CD4-positive, alpha-beta T cell (primary cell): ENCODE results near the gene OCRL. TPM values are rescaled to one million over a fixed set of nuclear protein-coding genes. Genes with fewer than 3 reads are reported as not detected.

ENCODE experiments used
- ATAC-seq: fragments of 200-7000 bp; cut with Tn5 transposase; one replicate; pipeline ENCODE4 v1.10.0; 2022; ENCODE audit warnings: mild to moderate bottlenecking; ENCODE audit not compliant: poor library complexity
- CTCF ChIA-PET: fragments of 350-600 bp; sonication (Branson Sonifier 250); formaldehyde crosslinking; loops from one replicate; lab custom pipeline; 2021; ENCODE audit warnings: antibody characterized with exemption, inconsistent platforms; lab: Charles Lee
- POLR2A ChIA-PET: fragments of 350-600 bp; sonication (Branson Sonifier 250); formaldehyde crosslinking; loops from one replicate; lab custom pipeline; 2021; ENCODE audit warnings: antibody characterized with exemption, inconsistent platforms; lab: Charles Lee
- DNase-seq, 14 experiments: peaks; one replicate each; pipeline ENCODE4 v3.0.0-alpha.2; 2013 to 2020; ENCODE audit warnings: mixed read lengths in 2 of 14
- H3K27ac ChIP-seq, 2 donors: one replicate each; pipeline versions ENCODE4 v1.5.1 to v1.7.0; 2013; ENCODE audit warnings: low read length in 2 of 2, low read depth in 1 of 2, mild to moderate bottlenecking in 1 of 2
- H3K27me3 ChIP-seq, 2 experiments: 1 replicate in 1 of 2; 2 replicates in 1 of 2; pipeline versions ENCODE4 v1.6.1 to v1.7.0; 2013; ENCODE audit warnings: low read length in 2 of 2, control low read depth in 1 of 2, mild to moderate bottlenecking in 1 of 2, moderate library complexity in 1 of 2; ENCODE audit not compliant: insufficient read depth in 2 of 2, control insufficient read depth in 1 of 2
- H3K36me3 ChIP-seq: one replicate; pipeline ENCODE4 v1.6.1; 2013; ENCODE audit warnings: low read length, control low read depth; ENCODE audit not compliant: insufficient read depth
- H3K4me1 ChIP-seq: one replicate; pipeline ENCODE4 v1.6.1; 2013; ENCODE audit warnings: low read length, control low read depth; ENCODE audit not compliant: insufficient read depth
- H3K4me3 ChIP-seq: one replicate; pipeline ENCODE4 v1.5.1; 2013; ENCODE audit warnings: mild to moderate bottlenecking, low read length, moderate library complexity
- H3K9me3 ChIP-seq, 2 experiments: 1 replicate in 1 of 2; 2 replicates in 1 of 2; pipeline versions ENCODE4 v1.6.1 to v1.7.0; 2013; ENCODE audit warnings: low read length in 2 of 2, mild to moderate bottlenecking in 2 of 2, control low read depth in 1 of 2, moderate library complexity in 1 of 2; ENCODE audit not compliant: control insufficient read depth in 1 of 2, insufficient read depth in 1 of 2
- H3K27ac Mint-ChIP-seq: one replicate; pipeline ENCODE4 v1.8.0; 2020; ENCODE audit warnings: mixed read lengths
- H3K27me3 Mint-ChIP-seq: one replicate; pipeline ENCODE4 v1.8.0; 2021; ENCODE audit warnings: mixed read lengths
- H3K36me3 Mint-ChIP-seq: one replicate; pipeline ENCODE4 v1.8.0; 2021; ENCODE audit warnings: low read depth, mixed read lengths
- H3K4me1 Mint-ChIP-seq: one replicate; pipeline ENCODE4 v1.8.0; 2021; ENCODE audit warnings: low read depth, mixed read lengths
- H3K4me3 Mint-ChIP-seq: one replicate; pipeline ENCODE4 v1.8.0; 2020; ENCODE audit warnings: mild to moderate bottlenecking, mixed read lengths
- H3K9me3 Mint-ChIP-seq: one replicate; pipeline ENCODE4 v1.8.0; 2020; ENCODE audit warnings: mixed read lengths
- intact Hi-C, 2 experiments: fragments of 100-400 bp; cut with DNase I in 1 of 2; cut with micrococcal nuclease in 1 of 2; formaldehyde crosslinking; loops; one replicate each; pipeline versions ENCODE4 v1.15.1 to v1.9.0; 2023 to 2025; cut with DNase I, micrococcal nuclease
- total RNA-seq, 174 experiments: library from RNA in 2 of 174; stranded (reverse) in 2 of 174; gene quantifications; one replicate each; pipeline ENCODE4 v1.2.3 and lab custom pipeline; 2021 to 2026
- TF ChIP-seq, protein P1 (sequence below): fragments of 200-600 bp; IDR thresholded peaks from one replicate; pipeline ENCODE4 v1.8.0; 2022; ENCODE audit warnings: antibody characterized with exemption, mild to moderate bottlenecking

OCRL gene
- total RNA-seq, 2 experiments from 2014 or later: 4.0 to 4.1 TPM

DNA sequence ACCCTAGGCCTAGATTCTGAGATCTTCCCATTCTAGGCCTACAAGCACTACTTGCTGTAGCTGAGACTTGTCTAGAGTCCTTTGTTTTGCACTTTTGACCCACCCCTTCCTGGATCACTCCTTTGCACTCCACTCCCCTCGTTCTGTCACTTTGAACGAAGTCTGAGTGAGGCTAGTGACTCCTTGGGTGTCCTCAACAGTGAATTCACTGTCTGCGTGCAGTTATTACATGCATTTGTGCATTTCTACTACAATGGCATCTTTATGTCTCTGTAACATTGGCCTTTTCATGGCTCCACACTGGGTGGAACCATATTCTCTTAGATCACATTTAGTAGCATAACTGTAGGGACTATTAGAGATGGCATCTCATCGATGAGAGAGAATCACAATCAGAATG lies 50.5 kb downstream of the OCRL start:
- Histone ChIP-seq H3K27me3 (no peaks in the 10 kb centered on the region), H3K4me1 (no peaks in the 10 kb centered on the region), H3K27ac (no peak overlapping the region), H3K36me3 (peaks cover 7% of the 10 kb centered on the region), H3K9me3 (no peaks in the 10 kb centered on the region), H3K4me3 (no peak overlapping the region)
- Mint-ChIP-seq H3K4me1 (no peaks in the 10 kb centered on the region), H3K36me3 (peaks cover 10% of the 10 kb centered on the region), H3K27me3 (no peaks in the 10 kb centered on the region), H3K4me3 (no peak overlapping the region), H3K27ac (no peak overlapping the region), H3K9me3 (no peaks in the 10 kb centered on the region)
- ChIA-PET POLR2A (no interaction called here), CTCF (no interaction called here)
- TF ChIP-seq, protein P1, sequence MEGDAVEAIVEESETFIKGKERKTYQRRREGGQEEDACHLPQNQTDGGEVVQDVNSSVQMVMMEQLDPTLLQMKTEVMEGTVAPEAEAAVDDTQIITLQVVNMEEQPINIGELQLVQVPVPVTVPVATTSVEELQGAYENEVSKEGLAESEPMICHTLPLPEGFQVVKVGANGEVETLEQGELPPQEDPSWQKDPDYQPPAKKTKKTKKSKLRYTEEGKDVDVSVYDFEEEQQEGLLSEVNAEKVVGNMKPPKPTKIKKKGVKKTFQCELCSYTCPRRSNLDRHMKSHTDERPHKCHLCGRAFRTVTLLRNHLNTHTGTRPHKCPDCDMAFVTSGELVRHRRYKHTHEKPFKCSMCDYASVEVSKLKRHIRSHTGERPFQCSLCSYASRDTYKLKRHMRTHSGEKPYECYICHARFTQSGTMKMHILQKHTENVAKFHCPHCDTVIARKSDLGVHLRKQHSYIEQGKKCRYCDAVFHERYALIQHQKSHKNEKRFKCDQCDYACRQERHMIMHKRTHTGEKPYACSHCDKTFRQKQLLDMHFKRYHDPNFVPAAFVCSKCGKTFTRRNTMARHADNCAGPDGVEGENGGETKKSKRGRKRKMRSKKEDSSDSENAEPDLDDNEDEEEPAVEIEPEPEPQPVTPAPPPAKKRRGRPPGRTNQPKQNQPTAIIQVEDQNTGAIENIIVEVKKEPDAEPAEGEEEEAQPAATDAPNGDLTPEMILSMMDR: no peak
- intact Hi-C loops: no loop called here
- no peak for DNase-seq
- no peak for ATAC-seq

GRCh38 chrX:129593137-129593536 lies 53.1 kb downstream of the OCRL start:
- Mint-ChIP-seq H3K4me3 (no peak overlapping the region), H3K27ac (no peak overlapping the region)
- CTCF ChIA-PET: no interaction called here

DNA sequence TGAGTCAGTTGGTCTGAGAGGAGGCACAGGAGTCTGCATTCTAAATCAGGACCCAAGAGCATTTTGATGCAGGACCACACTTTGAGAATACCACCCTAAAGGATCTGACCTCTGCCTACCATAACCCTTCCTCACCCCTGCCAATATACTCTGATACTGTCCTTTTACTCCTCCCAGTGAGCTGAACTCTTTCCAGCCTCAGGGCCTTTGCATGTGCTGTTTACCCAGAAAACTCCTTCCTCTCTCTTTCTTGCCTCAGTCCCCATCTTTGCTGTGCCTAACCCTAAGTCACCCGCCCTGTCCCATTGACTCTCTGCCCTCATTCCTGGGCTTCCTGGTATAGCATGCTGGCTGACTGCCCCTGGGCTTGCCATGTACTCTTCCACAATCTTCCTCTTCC lies 54.7 kb downstream of the OCRL start:
- no peak for ATAC-seq
- no peaks in the 10 kb centered on the region for H3K27me3 Mint-ChIP-seq
- no peaks in the 10 kb centered on the region for H3K9me3 ChIP-seq
- no peaks in the 10 kb centered on the region for H3K27me3 ChIP-seq
- no peak overlapping the region for H3K27ac ChIP-seq
- POLR2A ChIA-PET: no interaction called here
- no peak overlapping the region for H3K4me3 ChIP-seq
- H3K27ac Mint-ChIP-seq: no peak overlapping the region
- H3K4me3 Mint-ChIP-seq: no peak overlapping the region
- TF ChIP-seq, protein P1: no peak
- no peaks in the 10 kb centered on the region for H3K4me1 Mint-ChIP-seq
- H3K36me3 Mint-ChIP-seq: peaks cover 3% of the 10 kb centered on the region
- no peaks in the 10 kb centered on the region for H3K9me3 Mint-ChIP-seq
- intact Hi-C loops: no loop called here
- DNase-seq: no peak
- no peaks in the 10 kb centered on the region for H3K36me3 ChIP-seq
- CTCF ChIA-PET: no interaction called here
- no peaks in the 10 kb centered on the region for H3K4me1 ChIP-seq

More at GRCh38 chrX:129593137-129593536, 53.1 kb downstream of the OCRL start:
- TF ChIP-seq, protein P1: no peak
- no peak overlapping the region for H3K27ac ChIP-seq
- POLR2A ChIA-PET: no interaction called here
- H3K27me3 ChIP-seq: no peaks in the 10 kb centered on the region
- ATAC-seq (no peak), DNase-seq (no peak)
- no peaks in the 10 kb centered on the region for H3K4me1 ChIP-seq
- Mint-ChIP-seq H3K4me1 (no peaks in the 10 kb centered on the region), H3K27me3 (no peaks in the 10 kb centered on the region), H3K36me3 (peaks cover 7% of the 10 kb centered on the region), H3K9me3 (no peaks in the 10 kb centered on the region)
- intact Hi-C loops: no loop called here
- no peaks in the 10 kb centered on the region for H3K36me3 ChIP-seq
- no peaks in the 10 kb centered on the region for H3K9me3 ChIP-seq
- H3K4me3 ChIP-seq: no peak overlapping the region
